Measurements from ENCODE around the gene USP13.
A peak's percentile ranks its signal among the peaks of the same experiment; 100 is the strongest.

The USP13 gene

DNA sequence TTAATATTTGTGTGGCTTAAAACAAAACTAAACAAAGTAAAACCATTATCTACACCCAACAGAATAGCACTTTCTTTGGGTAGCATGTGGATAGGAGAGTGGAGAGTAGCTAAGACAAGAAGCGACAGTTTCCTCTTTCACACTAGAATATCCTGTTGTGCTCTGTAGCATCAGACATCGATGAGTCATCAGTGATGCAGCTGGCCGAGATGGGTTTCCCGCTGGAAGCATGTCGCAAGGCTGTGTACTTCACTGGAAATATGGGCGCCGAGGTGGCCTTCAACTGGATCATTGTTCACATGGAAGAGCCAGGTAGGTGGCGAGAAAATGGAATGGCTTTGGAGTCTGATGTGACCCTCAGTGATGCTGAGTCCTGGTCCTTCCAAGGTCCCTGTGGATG, 108.1 kb downstream of the USP13 start:
- DNase-seq (ENCODE audit: low read depth) = no peak
- no peak for TF ChIP-seq CTCF (IDR thresholded peaks at IDR 0.05; ENCODE audit: control insufficient read depth, extremely low read depth, insufficient read depth)
- H3K4me3 ChIP-seq (ENCODE audit: low read depth, low read length) = no peak overlapping the region

GRCh38 chr3:179765396-179765795, 112.6 kb downstream of the USP13 start:
- no peak for TF ChIP-seq CTCF (IDR thresholded peaks at IDR 0.05; ENCODE audit: control insufficient read depth, extremely low read depth, insufficient read depth)

GRCh38 chr3:179766416-179767133, 113.7 kb downstream of the USP13 start:
- H3K4me3 ChIP-seq (ENCODE audit: low read depth, low read length) = no peak overlapping the region
- no peak for DNase-seq (ENCODE audit: low read depth)
- TF ChIP-seq CTCF (IDR thresholded peaks at IDR 0.05; ENCODE audit: control insufficient read depth, extremely low read depth, insufficient read depth) = no peak

More at GRCh38 chr3:179765396-179765795, 112.6 kb downstream of the USP13 start:
- no peak for DNase-seq (ENCODE audit: low read depth)
- no peak overlapping the region for H3K4me3 ChIP-seq (ENCODE audit: low read depth, low read length)

DNA sequence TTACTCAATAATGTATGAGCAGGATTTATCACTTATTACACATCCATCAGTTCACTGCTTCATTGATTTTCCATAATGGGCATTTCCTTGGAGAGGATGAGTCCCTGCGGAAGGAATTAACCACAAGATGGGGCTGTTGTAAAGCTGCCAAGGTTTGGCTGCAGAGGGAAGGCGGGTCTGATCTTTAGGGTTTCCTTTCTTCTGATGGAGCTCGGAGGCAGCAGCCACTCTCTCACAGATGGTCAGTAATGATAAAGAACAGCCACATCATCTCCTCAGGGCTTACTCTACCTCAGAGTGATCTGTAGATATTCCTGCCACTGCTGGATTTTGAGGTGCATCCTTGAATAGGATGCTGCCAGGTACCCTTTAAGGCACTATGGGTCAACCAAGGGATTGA, 115.2 kb downstream of the USP13 start:
- peak; percentile 62 for TF ChIP-seq CTCF (IDR thresholded peaks at IDR 0.05; ENCODE audit: control insufficient read depth, extremely low read depth, insufficient read depth)
- no peak overlapping the region for H3K4me3 ChIP-seq (ENCODE audit: low read depth, low read length)
- no peak for DNase-seq (ENCODE audit: low read depth)

DNA sequence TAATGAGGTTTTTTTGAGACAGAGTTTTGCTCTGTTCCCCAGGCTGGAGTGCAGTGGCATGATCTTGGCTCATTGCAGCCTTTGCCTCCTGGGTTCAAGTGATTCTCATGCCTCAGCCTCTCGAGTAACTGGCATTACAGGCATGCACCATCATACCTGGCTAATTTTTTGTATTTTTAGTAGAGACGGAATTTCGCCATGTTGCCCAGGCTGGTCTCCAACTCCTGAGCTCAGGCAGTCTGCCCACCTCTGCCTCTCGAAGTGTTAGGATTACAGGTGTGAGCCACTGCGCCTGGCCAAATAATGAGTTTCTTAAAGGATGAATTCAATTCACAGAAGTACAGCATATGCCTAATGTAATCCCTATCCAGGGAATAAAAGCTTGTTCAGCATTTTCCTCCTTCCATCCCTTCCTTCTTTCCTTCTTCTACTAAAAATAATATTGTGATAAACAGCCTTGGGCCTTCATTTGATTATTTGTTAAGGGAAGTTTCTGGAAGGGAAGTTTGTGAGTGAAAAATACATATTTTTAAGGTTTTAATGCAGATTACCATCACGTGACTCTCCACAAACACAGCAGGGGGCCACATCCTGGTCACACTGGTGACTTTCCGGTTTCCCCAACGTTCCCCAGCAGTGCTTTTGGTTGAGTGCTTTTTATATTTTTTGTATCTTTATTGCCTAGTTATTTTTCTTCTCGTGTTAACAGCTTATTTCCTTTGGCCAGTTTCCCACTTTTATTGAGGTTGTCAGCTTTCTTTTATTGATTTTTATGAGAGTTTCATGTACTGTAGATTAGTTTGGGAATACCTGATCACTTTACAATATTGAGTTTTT, 116.8 kb downstream of the USP13 start:
- no peak for DNase-seq (ENCODE audit: low read depth)
- no peak for TF ChIP-seq CTCF (IDR thresholded peaks at IDR 0.05; ENCODE audit: control insufficient read depth, extremely low read depth, insufficient read depth)
- no peak overlapping the region for H3K4me3 ChIP-seq (ENCODE audit: low read depth, low read length)

GRCh38 chr3:179771797-179772196, 119.0 kb downstream of the USP13 start:
- no peak overlapping the region for H3K4me3 ChIP-seq (ENCODE audit: low read depth, low read length)
- no peak for TF ChIP-seq CTCF (IDR thresholded peaks at IDR 0.05; ENCODE audit: control insufficient read depth, extremely low read depth, insufficient read depth)
- no peak for DNase-seq (ENCODE audit: low read depth)
